ENCODE measurements around the gene MEIOC.

The MEIOC gene

DNA sequence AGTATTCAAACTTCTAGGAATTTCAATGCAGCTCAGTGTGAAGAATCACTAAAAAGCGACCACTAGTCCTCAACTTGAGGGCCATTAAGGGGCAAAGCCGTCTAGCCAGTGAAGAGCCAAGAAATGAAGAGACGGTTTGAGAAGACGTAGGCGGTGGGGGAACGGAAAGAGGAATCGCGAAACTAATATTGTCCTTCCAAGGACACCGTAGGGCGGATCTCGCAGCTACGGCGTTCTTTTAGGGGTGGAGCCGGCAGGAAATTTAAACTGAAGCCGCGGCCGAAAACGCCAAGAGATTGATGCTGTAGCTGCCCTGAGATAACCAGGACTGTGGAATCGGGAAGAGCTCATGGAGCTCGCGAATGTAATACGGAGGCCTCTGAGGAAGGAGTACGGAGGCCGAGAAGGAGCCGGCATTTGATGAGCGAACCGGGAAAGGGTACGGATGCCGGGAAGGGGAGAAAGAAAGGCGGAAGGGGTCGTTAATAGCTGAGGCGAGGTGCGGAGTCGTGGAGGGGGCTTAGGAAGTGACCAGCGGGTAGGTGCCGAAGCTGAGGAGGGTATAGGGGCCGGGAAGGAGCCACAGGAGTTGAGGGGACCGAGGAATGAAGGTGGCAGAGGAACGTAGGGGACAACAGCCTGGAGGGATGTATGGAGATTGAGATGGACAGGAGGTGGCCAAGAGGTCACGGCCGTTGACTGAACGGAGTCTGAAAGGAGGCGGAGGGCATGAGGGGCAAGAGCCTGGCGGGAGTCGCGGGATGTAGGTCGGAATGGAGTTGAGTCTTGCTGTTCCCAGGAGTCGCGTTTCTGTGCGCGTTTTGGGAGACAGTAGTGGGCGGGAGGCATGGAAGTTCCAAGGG is 52.4 kb downstream of the MEIOC start, which contains the start of gene DBF4B:
Gene DBF4B, plus strand, starts transcription at position 265 of the 863 bp plus-strand sequence. Its CDS starts 156 bp downstream, at position 421.
- DNase-seq (ENCODE audit: low read depth): peak; percentile 57
- TF ChIP-seq, protein P1, sequence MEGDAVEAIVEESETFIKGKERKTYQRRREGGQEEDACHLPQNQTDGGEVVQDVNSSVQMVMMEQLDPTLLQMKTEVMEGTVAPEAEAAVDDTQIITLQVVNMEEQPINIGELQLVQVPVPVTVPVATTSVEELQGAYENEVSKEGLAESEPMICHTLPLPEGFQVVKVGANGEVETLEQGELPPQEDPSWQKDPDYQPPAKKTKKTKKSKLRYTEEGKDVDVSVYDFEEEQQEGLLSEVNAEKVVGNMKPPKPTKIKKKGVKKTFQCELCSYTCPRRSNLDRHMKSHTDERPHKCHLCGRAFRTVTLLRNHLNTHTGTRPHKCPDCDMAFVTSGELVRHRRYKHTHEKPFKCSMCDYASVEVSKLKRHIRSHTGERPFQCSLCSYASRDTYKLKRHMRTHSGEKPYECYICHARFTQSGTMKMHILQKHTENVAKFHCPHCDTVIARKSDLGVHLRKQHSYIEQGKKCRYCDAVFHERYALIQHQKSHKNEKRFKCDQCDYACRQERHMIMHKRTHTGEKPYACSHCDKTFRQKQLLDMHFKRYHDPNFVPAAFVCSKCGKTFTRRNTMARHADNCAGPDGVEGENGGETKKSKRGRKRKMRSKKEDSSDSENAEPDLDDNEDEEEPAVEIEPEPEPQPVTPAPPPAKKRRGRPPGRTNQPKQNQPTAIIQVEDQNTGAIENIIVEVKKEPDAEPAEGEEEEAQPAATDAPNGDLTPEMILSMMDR (conservative IDR thresholded peaks at IDR 0.05; ENCODE audit: low read depth, low read length): no peak
- peak within 1 kb of the TSS; percentile 99 for H3K4me3 ChIP-seq (ENCODE audit: low read length)

DNA sequence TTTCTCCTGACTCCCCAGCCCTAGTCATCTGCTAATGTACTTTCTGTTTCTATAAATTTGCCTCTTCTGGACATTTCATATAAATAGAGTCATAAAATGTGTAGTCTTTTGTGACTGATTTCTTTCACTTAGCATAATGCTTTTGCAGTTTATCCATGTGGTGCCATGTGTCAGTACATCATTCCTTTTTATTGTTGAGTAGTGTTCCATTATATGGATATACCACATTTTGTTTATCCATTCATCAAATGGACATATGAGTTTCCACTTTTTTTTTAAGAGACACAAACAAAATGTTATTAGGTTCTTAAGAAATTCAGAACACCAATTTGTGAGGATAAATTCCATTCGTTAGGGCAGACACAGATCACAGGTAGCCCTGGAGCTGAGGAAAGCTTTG is 63.2 kb downstream of the MEIOC start:
- no peak for DNase-seq (ENCODE audit: low read depth)
- TF ChIP-seq, protein P1 (conservative IDR thresholded peaks at IDR 0.05; ENCODE audit: low read depth, low read length): no peak

DNA sequence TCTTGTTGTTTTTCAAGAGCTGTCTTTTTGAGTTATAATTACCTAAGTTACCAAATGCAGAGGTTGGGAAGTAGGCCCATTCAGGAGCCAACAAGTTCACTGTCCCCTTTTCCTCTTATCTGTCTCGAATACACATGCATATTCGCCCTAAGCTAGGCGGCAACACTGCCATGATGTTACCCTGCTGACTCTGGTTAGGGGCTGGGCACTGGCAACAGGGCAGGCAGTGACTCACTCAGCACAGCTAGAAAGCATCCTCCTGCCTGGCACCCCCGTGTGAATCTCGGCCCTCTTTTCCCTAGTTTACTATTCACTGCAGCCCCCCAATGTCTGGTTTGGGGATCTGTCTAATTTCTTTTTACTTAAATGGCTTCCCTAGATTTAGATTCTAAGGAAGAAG is 66.0 kb downstream of the MEIOC start:
- H3K4me3 ChIP-seq (ENCODE audit: low read length): no peak overlapping the region
- no peak for DNase-seq (ENCODE audit: low read depth)
- TF ChIP-seq, protein P1 (conservative IDR thresholded peaks at IDR 0.05; ENCODE audit: low read depth, low read length): no peak

More for the DNA sequence above, 63.2 kb downstream of the MEIOC start:
- H3K4me3 ChIP-seq (ENCODE audit: low read length): no peak overlapping the region
